HG03457 (cell line): ENCODE measurements around the gene MAGEB17.
"Not testable (repeated sequence)": the region's sequence is repeated elsewhere in the genome, so short reads cannot be mapped to it uniquely, and the experiment has no call there.

ENCODE experiments used
- ATAC-seq: cut with Tn5 transposase; IDR thresholded peaks from one replicate; pipeline ENCODE4 v1.9.1; 2021; ENCODE audit warnings: moderate number of reproducible peaks; ENCODE audit not compliant: unreplicated experiment

MAGEB17 gene

GRCh38 chrX:16167181-16167580 is at the start of gene MAGEB17:
TSS of gene MAGEB17 (plus strand) at chrX:16167481. CDS start at chrX:16170383, 2,902 bp downstream.
- no peak for ATAC-seq

- ATAC-seq, result peak; percentile 78
Measured at GRCh38 chrX:16119353-16120220, 47.7 kb upstream of the MAGEB17 start.

GRCh38 chrX:16120431-16120830 is 46.9 kb upstream of the MAGEB17 start:
- ATAC-seq, result no peak

DNA sequence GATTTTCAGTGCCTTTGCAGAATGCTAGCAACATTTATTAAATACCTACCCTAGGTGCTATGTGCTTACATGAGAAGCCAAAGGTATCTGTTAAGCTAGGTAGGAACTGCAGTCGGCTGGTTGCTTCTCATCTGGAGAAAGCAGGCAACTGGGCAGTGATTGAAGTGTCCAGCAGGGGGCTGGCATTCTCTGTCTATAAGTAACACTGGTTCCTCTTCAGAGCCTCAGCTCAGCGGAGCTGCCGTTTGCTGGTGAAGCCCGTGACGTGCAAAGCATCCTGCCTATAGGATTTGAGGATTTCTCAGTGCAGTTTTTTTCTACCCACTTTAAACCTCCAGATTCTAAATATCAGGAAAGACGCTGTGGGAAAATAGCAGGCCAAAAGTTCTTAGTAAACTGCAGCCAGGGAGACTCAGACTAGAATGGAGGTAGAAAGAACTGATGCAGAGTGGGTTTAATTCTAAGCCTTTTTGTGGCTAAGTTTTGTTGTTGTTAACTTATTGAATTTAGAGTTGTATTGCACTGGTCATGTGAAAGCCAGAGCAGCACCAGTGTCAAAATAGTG is 44.0 kb upstream of the MAGEB17 start, which contains the start of gene GRPR:
TSS of gene GRPR (plus strand) at position 344 of the 565 bp plus-strand sequence. CDS start 389 bp downstream, outside the sequence.
- no peak for ATAC-seq

DNA sequence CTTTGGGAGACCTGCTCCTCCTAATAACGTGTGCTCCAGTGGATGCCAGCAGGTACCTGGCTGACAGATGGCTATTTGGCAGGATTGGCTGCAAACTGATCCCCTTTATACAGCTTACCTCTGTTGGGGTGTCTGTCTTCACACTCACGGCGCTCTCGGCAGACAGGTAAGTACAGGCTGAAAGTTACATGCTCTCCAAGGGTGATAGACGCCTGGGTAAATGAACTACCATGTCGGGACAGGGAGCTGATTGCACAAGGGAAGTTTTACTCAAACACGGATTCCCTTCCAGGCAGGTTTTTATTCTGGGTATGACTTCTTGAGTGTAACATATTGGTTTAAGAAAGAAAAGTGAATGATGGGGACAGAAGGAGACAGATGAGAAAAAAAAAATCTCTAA is 43.1 kb upstream of the MAGEB17 start:
- ATAC-seq, result no peak

DNA sequence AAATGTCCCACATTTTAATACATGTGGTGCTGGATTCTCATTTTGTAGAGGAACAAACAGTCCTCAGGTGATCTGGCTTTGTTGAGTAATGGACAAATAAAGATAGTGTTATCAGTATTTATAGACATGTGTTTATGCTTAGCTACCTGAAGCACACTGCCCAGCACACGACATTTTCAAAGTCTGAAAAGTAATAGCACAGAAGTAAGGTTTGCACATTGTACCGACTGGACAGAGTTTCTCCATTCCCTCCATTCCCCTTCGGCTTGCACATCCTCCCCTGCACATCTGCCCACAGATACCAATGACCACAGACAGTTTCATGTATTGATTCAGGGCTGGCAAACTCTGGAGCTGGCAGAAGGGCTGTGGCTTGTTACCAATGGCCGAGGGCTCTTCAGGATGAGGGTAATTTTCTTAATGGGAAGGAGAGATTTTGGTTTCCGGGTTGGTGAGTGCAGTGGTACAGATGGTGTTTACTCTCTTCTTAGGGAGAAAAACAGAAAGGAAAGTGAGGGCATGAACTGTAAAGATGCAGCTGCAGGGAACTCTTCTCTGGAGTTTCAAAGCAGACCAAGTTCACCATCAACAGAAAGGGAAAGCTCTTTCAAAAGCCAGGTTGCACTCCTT is 41.6 kb upstream of the MAGEB17 start:
- no peak for ATAC-seq

DNA sequence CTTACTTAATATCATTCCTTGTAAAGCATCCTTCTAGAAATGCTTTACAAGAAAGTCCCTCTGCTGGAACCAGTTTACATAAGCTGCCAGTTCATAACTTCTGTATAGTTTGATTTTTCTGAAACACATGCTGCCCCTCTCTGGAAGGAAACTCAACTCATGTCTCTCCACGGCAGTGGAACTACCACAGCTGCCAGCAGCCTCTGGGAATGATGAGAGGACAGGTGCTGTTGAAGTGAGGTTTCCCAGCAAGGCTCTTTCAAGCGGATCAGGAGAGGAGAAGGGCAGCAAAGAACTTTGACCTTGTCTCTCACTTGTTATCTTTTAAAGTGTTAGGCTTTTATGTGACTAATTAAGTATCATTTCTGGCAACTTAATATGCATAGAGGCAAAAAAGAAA is 36.6 kb upstream of the MAGEB17 start:
- no peak for ATAC-seq

GRCh38 chrX:16134936-16135335 is 32.3 kb upstream of the MAGEB17 start:
- no peak for ATAC-seq

GRCh38 chrX:16136080-16136479 is 31.2 kb upstream of the MAGEB17 start:
- no peak for ATAC-seq

DNA sequence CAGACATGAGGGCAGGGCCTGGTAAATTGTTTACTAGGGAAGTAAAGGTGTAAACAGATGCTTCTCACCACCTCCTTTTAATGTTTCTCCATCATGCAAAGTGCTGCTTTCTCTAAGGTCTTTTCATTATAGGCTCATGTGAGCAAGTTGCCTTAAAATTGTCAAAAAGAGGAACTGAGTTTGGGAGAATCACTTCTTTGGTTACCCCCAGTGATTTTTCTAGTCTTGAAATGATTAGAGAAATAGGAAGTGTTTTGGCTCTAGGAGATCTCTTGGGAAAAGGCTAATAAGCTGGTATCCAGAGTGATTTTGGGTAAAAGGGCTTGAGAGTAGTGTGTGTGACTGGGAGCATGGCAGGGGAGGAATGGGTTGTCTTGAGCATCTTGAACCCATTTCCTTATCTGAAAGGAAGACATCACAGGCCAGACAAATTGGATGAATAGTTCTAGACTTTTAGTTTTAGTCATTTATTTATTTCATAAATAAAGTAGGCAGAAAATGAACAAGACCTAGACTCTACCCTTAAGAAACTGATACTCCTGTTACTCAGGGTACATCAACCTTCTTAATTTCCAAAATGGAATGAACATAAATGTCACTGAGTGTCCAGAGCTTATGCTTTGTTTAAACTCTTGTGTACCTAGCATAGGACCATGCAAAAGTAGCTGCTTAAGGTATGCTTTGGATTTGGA is 29.7 kb upstream of the MAGEB17 start:
- ATAC-seq, result peak; percentile 57

DNA sequence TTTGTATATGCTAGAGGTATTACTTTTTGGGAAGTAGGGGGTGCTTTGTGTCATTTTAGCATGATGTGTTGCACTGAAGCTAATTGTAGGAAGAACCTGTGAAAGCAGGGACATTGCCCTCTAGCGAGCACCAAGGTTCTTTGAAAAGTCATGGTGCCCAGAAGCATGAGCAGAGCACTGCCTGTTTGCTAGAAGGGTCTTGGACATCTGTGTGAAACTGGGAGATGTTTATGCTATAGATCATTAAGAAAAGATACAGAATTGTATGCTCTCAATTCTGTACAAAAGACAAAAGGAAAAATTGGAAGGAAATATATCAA is 29.2 kb upstream of the MAGEB17 start:
- ATAC-seq, result no peak

DNA sequence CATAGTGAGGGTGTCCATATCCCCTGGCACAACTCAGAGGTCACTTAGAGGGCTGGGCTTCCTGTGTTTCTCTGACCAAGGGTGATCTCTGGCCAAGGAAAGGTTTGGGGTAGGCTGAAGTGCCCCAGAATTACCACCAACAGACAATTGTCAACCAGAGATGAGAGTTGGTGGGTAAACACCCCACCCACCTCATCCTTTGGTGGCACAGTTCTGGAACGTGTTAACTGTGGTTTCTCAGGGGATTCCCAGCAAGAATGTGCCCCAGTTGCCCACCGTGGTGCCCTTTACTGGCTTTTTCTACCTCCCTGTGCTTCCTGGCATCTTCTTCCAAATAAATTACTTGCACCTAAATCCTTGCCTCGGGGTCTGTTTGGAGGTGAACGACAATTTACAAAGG is 26.8 kb upstream of the MAGEB17 start:
- ATAC-seq, result no peak

GRCh38 chrX:16140983-16141382 is 26.3 kb upstream of the MAGEB17 start:
- ATAC-seq, result no peak

GRCh38 chrX:16141422-16142245 is 25.6 kb upstream of the MAGEB17 start:
- ATAC-seq, result no peak

- ATAC-seq, result no peak
Measured at GRCh38 chrX:16142246-16142558, 25.1 kb upstream of the MAGEB17 start.

- ATAC-seq, result no peak
Measured at GRCh38 chrX:16143968-16144367, 23.3 kb upstream of the MAGEB17 start.

DNA sequence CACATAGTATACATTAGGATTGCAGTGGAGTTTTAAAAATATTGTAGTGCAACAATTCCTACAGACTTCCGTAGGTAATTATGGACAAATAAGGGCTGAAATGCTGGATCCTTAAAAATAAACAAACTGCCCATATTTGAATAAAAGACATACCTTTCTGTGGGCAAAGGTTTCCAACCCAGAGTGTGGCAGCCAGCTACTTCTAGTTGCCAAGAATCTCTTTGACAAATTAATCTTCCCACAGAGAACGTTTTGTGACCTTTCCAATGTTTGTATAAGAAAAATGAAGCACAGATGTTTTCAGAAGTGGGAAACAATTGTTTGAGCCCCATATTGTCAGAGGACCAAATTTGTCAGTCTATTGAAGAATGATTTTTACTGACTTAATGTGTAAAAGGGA is 22.9 kb upstream of the MAGEB17 start:
- no peak for ATAC-seq

DNA sequence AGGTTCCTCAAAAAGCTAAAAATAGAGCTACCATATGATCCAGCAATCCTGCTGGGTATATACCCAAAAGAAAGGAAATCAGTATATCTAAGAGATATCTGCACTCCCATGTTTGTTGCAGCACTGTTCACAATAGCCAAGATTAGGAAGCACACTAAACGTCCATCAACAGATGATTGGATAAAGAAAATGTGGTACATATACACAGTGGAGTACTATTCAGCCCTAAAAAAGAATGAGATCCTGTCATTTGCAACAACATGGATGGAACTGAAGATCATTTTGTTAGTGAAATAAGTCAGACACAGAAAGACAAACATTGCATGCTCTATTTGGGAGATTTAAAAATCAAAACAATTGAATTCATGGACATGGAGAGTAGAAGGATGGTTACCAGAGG is 22.2 kb upstream of the MAGEB17 start:
- ATAC-seq, result not testable (repeated sequence)

DNA sequence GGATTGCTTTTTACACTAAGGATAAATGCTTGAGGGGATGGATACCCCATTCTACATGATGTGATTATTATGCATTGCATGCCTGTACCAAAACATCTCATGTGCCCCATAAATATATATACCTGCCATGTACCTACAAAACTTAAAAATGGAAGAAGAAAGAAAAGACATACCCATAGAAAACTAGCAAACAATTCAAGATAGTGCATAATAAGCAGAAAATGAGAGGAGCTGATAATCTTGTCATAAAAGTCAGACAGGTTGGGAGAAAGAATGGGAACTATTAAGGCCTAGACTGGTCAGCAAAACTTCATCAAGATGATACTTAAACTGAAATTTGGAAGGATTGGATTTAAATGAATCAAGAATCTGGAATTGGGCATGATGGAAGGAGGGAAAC is 21.6 kb upstream of the MAGEB17 start:
- ATAC-seq, result no peak

DNA sequence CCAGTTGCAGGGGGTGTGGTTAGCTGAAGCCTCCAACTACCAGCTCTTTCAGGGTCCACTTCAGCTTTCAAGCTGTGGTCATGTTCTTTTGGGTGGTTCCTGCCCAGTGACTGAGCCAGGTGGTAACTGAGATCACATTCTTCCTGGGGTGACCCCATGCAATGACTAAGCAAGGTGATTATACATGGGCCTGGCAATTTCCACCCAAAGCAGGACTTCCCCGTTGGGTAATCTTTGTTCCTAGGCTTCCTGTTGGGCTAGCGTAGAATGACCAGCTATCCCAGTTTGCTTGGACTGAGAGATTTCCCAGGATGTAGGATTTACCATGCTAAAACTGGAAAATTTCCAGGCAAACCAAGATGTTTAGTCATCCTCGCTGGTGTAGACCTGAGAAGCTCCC is 18.4 kb upstream of the MAGEB17 start:
- no peak for ATAC-seq

GRCh38 chrX:16155581-16156096 is 11.6 kb upstream of the MAGEB17 start:
- ATAC-seq, result no peak
